H1 (cell line): ENCODE results near the gene PHLDA2. TPM values are rescaled to one million over a fixed set of nuclear protein-coding genes. Genes with fewer than 3 reads are reported as not detected.

ENCODE experiments used
- ATF2 ChIP-seq: IDR thresholded peaks from 2 replicates; pipeline ENCODE4 v1.6.1; 2012; ENCODE audit warnings: low read length, inconsistent platforms
- ATF3 ChIP-seq: IDR thresholded peaks from 2 replicates; pipeline ENCODE4 v1.6.1; 2011; ENCODE audit warnings: low read depth, mild to moderate bottlenecking, low read length; ENCODE audit not compliant: insufficient read depth
- CREB1 ChIP-seq: IDR thresholded peaks from 2 replicates; pipeline ENCODE4 v1.6.1; 2012; ENCODE audit warnings: inconsistent platforms
- E2F6 ChIP-seq: IDR thresholded peaks from 2 replicates; pipeline ENCODE4 v1.6.1; 2012; ENCODE audit warnings: inconsistent platforms
- JUN ChIP-seq: IDR thresholded peaks from 2 replicates; pipeline ENCODE4 v1.6.1; 2011; ENCODE audit warnings: low read depth, mild to moderate bottlenecking, improper control_type of control experiment, low read length
- KDM5A ChIP-seq: fragments of 200-600 bp; IDR thresholded peaks from 2 replicates; pipeline ENCODE4 v1.7.1; 2012; ENCODE audit warnings: mild to moderate bottlenecking, low read length, inconsistent platforms, mixed read lengths
- MAFK ChIP-seq: IDR thresholded peaks from 2 replicates; pipeline ENCODE4 v1.6.1; 2012; ENCODE audit warnings: low read depth, mild to moderate bottlenecking, improper control_type of control experiment, low read length
- NRF1 ChIP-seq: IDR thresholded peaks from 2 replicates; pipeline ENCODE4 v1.6.1; 2011; ENCODE audit warnings: mild to moderate bottlenecking, low read depth, low read length, improper control_type of control experiment
- PHF8 ChIP-seq: fragments of 200-600 bp; sonication (generic); conservative IDR thresholded peaks from 2 replicates; pipeline ENCODE4 v1.7.1; 2012; ENCODE audit warnings: low read depth, mild to moderate bottlenecking, inconsistent platforms, low read length, moderate library complexity
- POU5F1 ChIP-seq: IDR thresholded peaks from 2 replicates; pipeline ENCODE4 v1.6.1; 2011; ENCODE audit warnings: low read depth, mild to moderate bottlenecking, low read length, moderate library complexity
- RAD21 ChIP-seq, 2 experiments: IDR thresholded peaks in 1 of 2; conservative IDR thresholded peaks in 1 of 2; 2 replicates each; pipeline ENCODE4 v1.6.1; 2011; ENCODE audit warnings: low read depth in 2 of 2, low read length in 2 of 2, improper control_type of control experiment in 1 of 2, inconsistent platforms in 1 of 2, mild to moderate bottlenecking in 1 of 2, moderate library complexity in 1 of 2
- RBBP5 ChIP-seq: IDR thresholded peaks from 2 replicates; pipeline ENCODE4 v1.7.1; 2012; ENCODE audit warnings: low read depth, mild to moderate bottlenecking, inconsistent platforms, low read length, moderate library complexity, borderline replicate concordance
- RFX5 ChIP-seq: IDR thresholded peaks from 2 replicates; pipeline ENCODE4 v1.6.1; 2011; ENCODE audit warnings: low read depth, low read length, improper control_type of control experiment, borderline replicate concordance
- RXRA ChIP-seq: IDR thresholded peaks from 2 replicates; pipeline ENCODE4 v1.6.1; 2011; ENCODE audit warnings: low read depth, mild to moderate bottlenecking, low read length, moderate library complexity; ENCODE audit not compliant: insufficient read depth
- SIX5 ChIP-seq: IDR thresholded peaks from 2 replicates; pipeline ENCODE4 v1.6.1; 2011; ENCODE audit warnings: mild to moderate bottlenecking, low read depth, low read length
- SP1 ChIP-seq: IDR thresholded peaks from 2 replicates; pipeline ENCODE4 v1.6.1; 2011; ENCODE audit warnings: low read depth, low read length
- SP4 ChIP-seq: IDR thresholded peaks from 2 replicates; pipeline ENCODE4 v1.6.1; 2012; ENCODE audit warnings: low read length, inconsistent platforms
- TAF1 ChIP-seq: IDR thresholded peaks from 2 replicates; pipeline ENCODE4 v1.6.1; 2011; ENCODE audit warnings: mild to moderate bottlenecking, low read depth, low read length
- TAF7 ChIP-seq: optimal IDR thresholded peaks from 2 replicates; pipeline ENCODE3; 2011; ENCODE audit warnings: low read depth, mild to moderate bottlenecking, inconsistent platforms, low read length, moderate library complexity, borderline replicate concordance
- TBP ChIP-seq: IDR thresholded peaks from 2 replicates; pipeline ENCODE4 v1.6.1; 2011; ENCODE audit warnings: low read depth, low read length, improper control_type of control experiment
- TEAD4 ChIP-seq: IDR thresholded peaks from 2 replicates; pipeline ENCODE4 v1.6.1; 2012; ENCODE audit warnings: low read depth, low read length, inconsistent platforms, mixed read lengths
- YY1 ChIP-seq: IDR thresholded peaks from 2 replicates; pipeline ENCODE4 v1.6.1; 2011; ENCODE audit warnings: low read depth, mild to moderate bottlenecking, low read length
- ZNF274 ChIP-seq: IDR thresholded peaks from 2 replicates; pipeline ENCODE4 v1.7.0; 2012; ENCODE audit warnings: low read length, borderline replicate concordance; ENCODE audit errors: extremely low read depth
- polyA plus RNA-seq, 7 experiments: library from polyadenylated mRNA; depleted of rRNA in 3 of 7; stranded (reverse) in 5 of 7; unstranded in 2 of 7; fragments of >200 nt in 5 of 7; fragments of 200-250 nt in 2 of 7; gene quantifications; 1 replicate in 5 of 7; 2 replicates in 1 of 7; 4 replicates in 1 of 7; pipeline versions ENCODE4 v1.2.1 to v1.2.3, GENCODE V29; 2011 to 2013; ENCODE audit warnings: missing spikeins in 2 of 7, mixed read lengths in 2 of 7
- total RNA-seq: library from RNA; stranded (reverse); fragmentation: NEBNext Ultra II Directional; extraction: Animal tissue kit (Norgen Biotek cat#: 25700); gene quantifications from 2 replicates; pipeline ENCODE4 v1.2.1, GENCODE V29; 2021

The PHLDA2 gene
- total and polyA plus RNA-seq, 2 of the 8 experiments (the other 6 are each of a cell fraction or from before 2014, with no cell fraction given): 5.2 to 7.6 TPM

GRCh38 chr11:2885017-2885677 is 44.1 kb downstream of the PHLDA2 start (continued):
- TF ChIP-seq YY1: no peak
- TF ChIP-seq PHF8: peak; percentile 44; the same call in 1 of the 2 replicates
- TF ChIP-seq RFX5: no peak
- TF ChIP-seq JUN: no peak
- no peak for TF ChIP-seq TAF1
- no peak for TF ChIP-seq NRF1
- no peak for TF ChIP-seq TAF7
- no peak for TF ChIP-seq SP4
- no peak for TF ChIP-seq MAFK
- TF ChIP-seq E2F6: peak; percentile 90
- 0 out of 2 replicates have a peak, but pooled peaks have one; percentile 36 for TF ChIP-seq ATF2
- no peak for TF ChIP-seq TBP
- TF ChIP-seq ZNF274: no peak
- TF ChIP-seq RAD21 (IDR thresholded peaks at IDR 0.05 in 1 of 2, conservative IDR thresholded peaks at IDR 0.05 in 1 of 2; ENCODE audit: low read depth in 2 of 2, low read length in 2 of 2): peak; percentile 57 to 73
- no peak for TF ChIP-seq RXRA
- TF ChIP-seq ATF3: no peak
- TF ChIP-seq SIX5: no peak
- TF ChIP-seq TEAD4: no peak
- TF ChIP-seq KDM5A: no peak
- TF ChIP-seq POU5F1: no peak
- TF ChIP-seq RBBP5: no peak
- TF ChIP-seq SP1: no peak
- TF ChIP-seq CREB1: no peak
